Cardiac muscle cell (in vitro differentiated cells and primary cell): ENCODE measurements around the gene KCNE4. TPM values are rescaled to one million over a fixed set of nuclear protein-coding genes. Genes with fewer than 3 reads are reported as not detected.
A peak's percentile ranks its signal among the peaks of the same experiment; 100 is the strongest.

Experiments used
- DNase-seq, 2 donors: peaks; one replicate each; pipeline versions ENCODE4 v3.0.0 to v3.0.0-alpha.2; 2010 to 2017; ENCODE audit warnings: low read depth in 1 of 2, low spot score in 1 of 2
- H3K27ac ChIP-seq: fragments of 200-600 bp; sonication (generic); 2 replicates; pipeline ENCODE4 v1.5.1; 2016
- H3K27me3 ChIP-seq: fragments of 200-600 bp; sonication (generic); 2 replicates; pipeline ENCODE4 v1.6.0; 2016; ENCODE audit warnings: control low read depth
- H3K36me3 ChIP-seq: fragments of 200-600 bp; sonication (generic); 2 replicates; pipeline ENCODE4 v1.5.1; 2016; ENCODE audit warnings: control low read depth
- H3K4me1 ChIP-seq: fragments of 200-600 bp; sonication (generic); 2 replicates; pipeline ENCODE4 v1.8.1; 2017; ENCODE audit warnings: low read depth, mild to moderate bottlenecking, mixed run types
- H3K4me3 ChIP-seq: fragments of 200-600 bp; sonication (generic); 2 replicates; pipeline ENCODE4 v1.5.1; 2016; ENCODE audit warnings: mild to moderate bottlenecking
- H3K9me3 ChIP-seq: fragments of 200-600 bp; sonication (generic); 2 replicates; pipeline ENCODE4 v1.5.1; 2017; ENCODE audit warnings: low read depth, mild to moderate bottlenecking, control low read depth
- CTCF ChIP-seq: IDR thresholded peaks from 2 replicates; pipeline ENCODE4 v1.5.1; 2012; ENCODE audit warnings: low read depth, mild to moderate bottlenecking, low read length
- polyA plus RNA-seq: library from polyadenylated mRNA; unstranded; fragments of >200 nt; fragmentation: Nextera tagmentation; extraction: Ambion mirVana; gene quantifications from 2 replicates; pipeline ENCODE4 v1.2.1, GENCODE V29; 2016
- total RNA-seq: library from RNA; depleted of rRNA; stranded (reverse); fragments of >200 nt; gene quantifications from 2 replicates; pipeline ENCODE4 v1.2.3, GENCODE V29; 2016

The KCNE4 gene
- total and polyA plus RNA-seq, 2 experiments from 2014 or later: 0.12 to 0.71 TPM

DNA sequence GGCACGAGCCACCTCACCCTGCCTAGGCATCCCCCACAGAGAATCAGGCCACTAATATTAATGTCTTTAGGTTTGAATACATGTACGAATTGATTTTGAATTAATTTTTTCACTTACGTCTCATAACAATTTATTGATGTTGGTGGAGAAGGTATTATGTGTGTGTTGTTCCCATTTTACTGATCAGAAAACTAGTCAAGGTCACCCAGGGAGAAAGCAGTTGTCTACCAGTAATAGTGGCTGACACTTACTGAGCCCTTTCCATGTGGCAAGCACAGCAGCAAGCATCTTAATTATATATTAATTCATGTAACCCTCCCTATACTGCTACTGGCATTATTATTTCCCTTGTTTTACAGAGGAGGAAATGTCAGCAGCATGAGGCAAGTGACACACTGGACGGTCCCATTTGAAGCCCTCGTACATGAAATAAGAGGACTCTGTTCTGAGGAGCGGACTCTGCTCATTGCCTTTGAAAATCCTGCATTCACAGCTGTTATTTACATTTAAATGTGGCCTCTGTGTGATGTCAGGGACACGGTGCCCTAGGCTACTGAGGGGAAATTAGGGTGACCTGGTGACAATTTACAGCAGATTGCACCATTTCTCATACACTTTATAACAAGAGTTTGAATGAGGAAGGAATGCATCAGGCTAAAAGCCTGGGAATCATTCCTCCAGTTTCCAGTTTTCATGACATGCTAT, 30.9 kb upstream of the KCNE4 start:
- no peaks in the 10 kb centered on the region for H3K9me3 ChIP-seq
- H3K27me3 ChIP-seq: no peaks in the 10 kb centered on the region
- no peak for TF ChIP-seq CTCF
- DNase-seq: no peak
- no peak overlapping the region for H3K27ac ChIP-seq
- no peak overlapping the region for H3K4me3 ChIP-seq
- H3K4me1 ChIP-seq: no peaks in the 10 kb centered on the region
- H3K36me3 ChIP-seq: no peaks in the 10 kb centered on the region

- Histone ChIP-seq H3K9me3 (no peaks in the 10 kb centered on the region), H3K4me1 (no peaks in the 10 kb centered on the region), H3K27ac (no peak overlapping the region), H3K27me3 (no peaks in the 10 kb centered on the region), H3K36me3 (no peaks in the 10 kb centered on the region), H3K4me3 (no peak overlapping the region)
- peak in 1 of 2 donors; percentile 36 for DNase-seq
- TF ChIP-seq CTCF: no peak
These were observed 25.5 kb upstream of the KCNE4 start for GRCh38 chr2:223026357-223027110.

GRCh38 chr2:223027442-223027841, 24.5 kb upstream of the KCNE4 start:
- no peaks in the 10 kb centered on the region for H3K27me3 ChIP-seq
- H3K4me1 ChIP-seq: no peaks in the 10 kb centered on the region
- no peak overlapping the region for H3K27ac ChIP-seq
- no peaks in the 10 kb centered on the region for H3K9me3 ChIP-seq
- no peak overlapping the region for H3K4me3 ChIP-seq
- peak in 1 of 2 donors; percentile 66 for DNase-seq
- no peak for TF ChIP-seq CTCF
- no peaks in the 10 kb centered on the region for H3K36me3 ChIP-seq

DNA sequence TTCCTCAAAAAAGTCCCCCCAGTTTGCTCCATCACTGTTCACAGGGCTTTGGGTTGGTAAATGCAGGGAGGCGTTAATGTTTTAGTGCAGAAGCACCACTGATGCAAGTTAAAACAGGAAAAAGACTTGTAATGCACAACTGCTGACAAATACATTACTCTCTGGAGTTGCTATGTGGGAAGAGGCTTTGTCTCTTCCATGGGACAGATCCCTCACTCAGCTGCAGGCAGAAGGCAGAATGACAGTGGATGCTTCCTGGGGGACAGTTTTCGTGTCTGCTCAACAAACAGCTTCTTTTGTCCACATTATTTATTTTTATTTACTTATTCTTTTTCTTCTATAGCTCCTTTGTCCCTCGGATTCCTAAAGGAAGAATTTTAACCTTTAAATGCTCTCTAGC, 22.7 kb upstream of the KCNE4 start:
- DNase-seq: no peak
- Histone ChIP-seq H3K4me3 (no peak overlapping the region), H3K4me1 (no peaks in the 10 kb centered on the region), H3K27ac (no peak overlapping the region), H3K9me3 (no peaks in the 10 kb centered on the region), H3K27me3 (no peaks in the 10 kb centered on the region), H3K36me3 (no peaks in the 10 kb centered on the region)
- no peak for TF ChIP-seq CTCF

DNA sequence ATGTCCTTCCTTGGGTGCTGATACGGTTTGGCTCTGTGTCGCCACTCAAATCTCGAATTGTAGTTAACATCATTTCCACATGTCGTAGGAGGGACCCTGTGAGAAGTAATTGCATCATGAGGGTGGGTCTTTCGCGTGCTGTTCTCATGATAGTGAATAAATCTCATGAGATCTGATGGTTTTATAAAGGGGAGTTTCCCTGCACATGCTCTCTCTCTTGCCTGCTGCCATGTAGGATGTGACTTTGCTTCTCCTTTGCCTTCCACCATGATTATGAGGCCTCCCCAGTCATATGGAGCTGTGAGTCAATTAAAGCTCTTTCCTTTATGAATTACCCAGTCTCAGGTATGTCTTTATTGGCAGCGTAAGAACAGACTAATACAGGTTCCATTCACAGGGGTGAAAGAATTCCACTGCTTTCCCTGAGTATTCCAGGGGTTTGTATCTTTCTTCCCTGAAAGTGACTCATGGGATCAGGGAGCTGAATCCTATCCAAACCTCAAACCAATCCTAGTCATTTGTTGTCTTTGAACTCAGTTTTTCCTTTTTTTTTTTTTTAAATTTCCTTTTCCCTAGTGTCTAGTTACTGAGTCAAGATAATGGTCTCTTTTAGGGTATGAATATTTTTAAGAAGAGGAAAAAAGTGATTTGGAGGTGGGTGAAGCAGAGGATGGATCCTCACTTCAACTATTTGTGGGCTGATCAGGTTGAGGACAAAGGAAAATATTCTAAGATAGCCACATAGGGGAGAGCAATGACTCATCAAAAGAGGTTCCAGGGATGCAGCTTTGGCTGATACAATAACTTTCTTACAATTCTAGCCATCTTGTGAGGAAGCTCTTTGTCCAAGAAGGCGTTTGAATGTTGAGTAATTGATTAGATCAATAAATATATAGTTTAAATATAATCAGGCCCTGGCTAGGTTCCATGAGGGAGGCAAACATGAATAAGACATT, 19.5 kb upstream of the KCNE4 start:
- TF ChIP-seq CTCF: no peak
- no peak overlapping the region for H3K27ac ChIP-seq
- no peak overlapping the region for H3K4me3 ChIP-seq
- H3K4me1 ChIP-seq: no peaks in the 10 kb centered on the region
- H3K36me3 ChIP-seq: no peaks in the 10 kb centered on the region
- DNase-seq: no peak
- H3K27me3 ChIP-seq: no peaks in the 10 kb centered on the region
- H3K9me3 ChIP-seq: no peaks in the 10 kb centered on the region
